HCT116 (cell line): ENCODE data around the gene RCAN3. TPM values are rescaled to one million over a fixed set of nuclear protein-coding genes. Genes with fewer than 3 reads are reported as not detected.

Experiments used
- ATAC-seq: fragments of 200-7000 bp; cut with Tn5 transposase; 2 replicates; pipeline ENCODE4 v1.9.1; 2020; ENCODE audit warnings: mild to moderate bottlenecking, moderate library complexity
- BruUV-seq: library from RNA; stranded (reverse); fragments of 400-500 nt; replicated peaks from 2 replicates; lab custom pipeline; 2021; lab: Mats Ljungman, UMichigan
- CTCF ChIA-PET: fragments of 300-600 bp; sonication (Branson Sonifier 250); formaldehyde crosslinking; loops from one replicate; lab custom pipeline; 2021; ENCODE audit warnings: antibody characterized with exemption; lab: Charles Lee
- POLR2A ChIA-PET: fragments of 300-600, 350-600 bp; sonication (Branson Sonifier 250); formaldehyde crosslinking; loops from one replicate; lab custom pipeline; 2021; ENCODE audit warnings: antibody characterized with exemption; lab: Charles Lee
- RAD21 ChIA-PET, 2 experiments: fragments of 300-600 bp; sonication (Branson Sonifier 250); formaldehyde crosslinking; loops; one replicate each; lab custom pipeline; 2023; ENCODE audit warnings: low total read pairs in 2 of 2; ENCODE audit not compliant: uncharacterized antibody in 2 of 2, unreplicated experiment in 2 of 2, low non-redundant PET in 1 of 2; lab: Charles Lee
- DNase-seq: peaks from one replicate; pipeline ENCODE4 v3.0.0-alpha.2; 2010; ENCODE audit warnings: low read depth, low spot score
- H2AFZ ChIP-seq: fragments of 200-600 bp; shearing (Covaris generic), sonication (generic); 2 replicates; pipeline ENCODE4 v1.6.1; 2017; ENCODE audit warnings: low read depth, mixed run types, mixed read lengths, antibody characterized with exemption, low read length; ENCODE audit not compliant: poor library complexity, severe bottlenecking
- H3K27ac ChIP-seq: 2 replicates; pipeline ENCODE4 v1.5.1; 2012; ENCODE audit warnings: low read depth, low read length
- H3K27me3 ChIP-seq: fragments of 200-600 bp; sonication (generic); 2 replicates; pipeline ENCODE4 v1.6.1; 2016; ENCODE audit warnings: mixed run types, low read length, mixed read lengths; ENCODE audit not compliant: insufficient read depth
- H3K36me3 ChIP-seq, 2 experiments: fragments of 200-500 bp in 1 of 2; fragments of 200-600 bp in 1 of 2; sonication (Bioruptor generic) in 1 of 2; sonication (generic) in 1 of 2; 2 replicates each; pipeline versions ENCODE4 v1.5.1 to v1.6.1; 2014 to 2016; ENCODE audit warnings: low read length in 2 of 2, inconsistent platforms in 1 of 2, mixed read lengths in 1 of 2, mixed run types in 1 of 2; ENCODE audit not compliant: insufficient read depth in 2 of 2, control insufficient read depth in 1 of 2
- H3K4me1 ChIP-seq, 2 experiments: fragments of 200-600 bp in 1 of 2; sonication (generic) in 1 of 2; 2 replicates each; pipeline versions ENCODE4 v1.5.1 to v1.6.1; 2012 to 2017; ENCODE audit warnings: low read length in 2 of 2, inconsistent platforms in 1 of 2, mild to moderate bottlenecking in 1 of 2, mixed read lengths in 1 of 2, mixed run types in 1 of 2, moderate library complexity in 1 of 2; ENCODE audit not compliant: insufficient read depth in 2 of 2, control insufficient read depth in 1 of 2
- H3K4me2 ChIP-seq: fragments of 200-600 bp; sonication (generic); 2 replicates; pipeline ENCODE4 v1.6.1; 2017; ENCODE audit warnings: mixed run types, low read length, mixed read lengths
- H3K4me3 ChIP-seq, 2 experiments: fragments of 200-600 bp in 1 of 2; sonication (generic) in 1 of 2; replicated peaks in 1 of 2; 2 replicates each; pipeline ENCODE4 v1.5.1; 2011 to 2016; ENCODE audit warnings: low read length in 2 of 2, control low read depth in 1 of 2, low read depth in 1 of 2, mild to moderate bottlenecking in 1 of 2, mixed read lengths in 1 of 2, mixed run types in 1 of 2
- H3K79me2 ChIP-seq: fragments of 200-600 bp; sonication (generic); 2 replicates; pipeline ENCODE4 v1.6.1; 2017; ENCODE audit warnings: mild to moderate bottlenecking, mixed run types, low read length, moderate library complexity, mixed read lengths; ENCODE audit not compliant: insufficient read depth
- H3K9ac ChIP-seq: fragments of 200-600 bp; sonication (generic); 2 replicates; pipeline ENCODE4 v1.6.1; 2016; ENCODE audit warnings: low read length, mixed read lengths
- H3K9me2 ChIP-seq: fragments of 200-600 bp; sonication (generic), shearing (Covaris generic); 2 replicates; pipeline ENCODE4 v1.6.1; 2017; ENCODE audit warnings: mixed run types, mild to moderate bottlenecking, moderate library complexity; ENCODE audit not compliant: insufficient read depth
- H3K9me3 ChIP-seq, 2 experiments: fragments of 200-500 bp in 1 of 2; fragments of 200-600 bp in 1 of 2; sonication (Bioruptor generic) in 1 of 2; sonication (generic) in 1 of 2; 2 replicates each; pipeline ENCODE4 v1.6.1; 2014 to 2017; ENCODE audit warnings: low read length in 2 of 2, mixed read lengths in 2 of 2, inconsistent platforms in 1 of 2, low read depth in 1 of 2, mild to moderate bottlenecking in 1 of 2, mixed run types in 1 of 2, moderate library complexity in 1 of 2; ENCODE audit not compliant: control insufficient read depth in 1 of 2, insufficient read depth in 1 of 2
- H4K20me1 ChIP-seq: fragments of 200-600 bp; sonication (generic), shearing (Covaris generic); 2 replicates; pipeline ENCODE4 v1.6.1; 2017; ENCODE audit warnings: mixed run types, mild to moderate bottlenecking, moderate library complexity; ENCODE audit not compliant: insufficient read depth
- CBX3 ChIP-seq: IDR thresholded peaks from 2 replicates; pipeline ENCODE4 v1.6.1; 2012; ENCODE audit warnings: low read depth
- CTCF ChIP-seq, 3 experiments: fragments of 200-600 bp in 1 of 3; sonication (generic) in 1 of 3; IDR thresholded peaks in 2 of 3; conservative IDR thresholded peaks in 1 of 3; 2 replicates each; pipeline ENCODE4 v1.5.1; 2012 to 2017; ENCODE audit warnings: low read depth in 2 of 3, low read length in 2 of 3, antibody characterized with exemption in 1 of 3, borderline replicate concordance in 1 of 3, control low read depth in 1 of 3, mild to moderate bottlenecking in 1 of 3, mixed read lengths in 1 of 3, mixed run types in 1 of 3, moderate library complexity in 1 of 3; ENCODE audit not compliant: insufficient read depth in 1 of 3
- ELF1 ChIP-seq: IDR thresholded peaks from 2 replicates; pipeline ENCODE4 v1.6.1; 2012; ENCODE audit warnings: low read depth, borderline replicate concordance
- EZH2 ChIP-seq: fragments of 200-600 bp; sonication (generic); IDR thresholded peaks from 2 replicates; pipeline ENCODE4 v1.6.1; 2017; ENCODE audit warnings: antibody characterized with exemption, mixed run types
- JUND ChIP-seq: IDR thresholded peaks from 2 replicates; pipeline ENCODE4 v1.6.1; 2012
- MAX ChIP-seq: IDR thresholded peaks from 2 replicates; pipeline ENCODE4 v1.6.1; 2012
- POLR2A ChIP-seq: IDR thresholded peaks from 2 replicates; pipeline ENCODE4 v1.7.0; 2011; ENCODE audit warnings: borderline replicate concordance; ENCODE audit not compliant: insufficient read depth, insufficient read length; ENCODE audit errors: extremely low read depth
- REST ChIP-seq: IDR thresholded peaks from 2 replicates; pipeline ENCODE4 v1.6.1; 2012; ENCODE audit warnings: low read depth
- SIN3A ChIP-seq: IDR thresholded peaks from 2 replicates; pipeline ENCODE4 v1.6.1; 2012; ENCODE audit warnings: low read depth
- SRF ChIP-seq: IDR thresholded peaks from 2 replicates; pipeline ENCODE4 v1.6.1; 2012; ENCODE audit warnings: low read depth
- YY1 ChIP-seq: IDR thresholded peaks from 2 replicates; pipeline ENCODE4 v1.6.1; 2011; ENCODE audit warnings: low read length, low read depth, moderate library complexity, mild to moderate bottlenecking; ENCODE audit not compliant: insufficient replicate concordance; ENCODE audit errors: extremely low read depth
- ZBTB33 ChIP-seq: IDR thresholded peaks from 2 replicates; pipeline ENCODE4 v1.6.1; 2011; ENCODE audit warnings: mild to moderate bottlenecking, low read length, moderate library complexity; ENCODE audit not compliant: insufficient replicate concordance; ENCODE audit errors: extremely low read depth
- ZFX ChIP-seq: fragments of 450-650 bp; IDR thresholded peaks from 2 replicates; pipeline ENCODE4 v1.6.1; 2017
- ZNF274 ChIP-seq: fragments of 200-500 bp; sonication (Bioruptor generic); IDR thresholded peaks from 2 replicates; pipeline ENCODE4 v1.6.1; 2014; ENCODE audit warnings: mild to moderate bottlenecking, low read depth, low read length, inconsistent platforms
- intact Hi-C: fragments of 100-400 bp; cut with micrococcal nuclease; formaldehyde crosslinking; loops from 2 replicates; pipeline ENCODE4 v1.10.0; 2022
- total RNA-seq: library from RNA; stranded (reverse); gene quantifications from one replicate; pipeline ENCODE4 v1.2.1, GENCODE V29; 2021; ENCODE audit not compliant: unreplicated experiment

RCAN3 gene
- total RNA-seq, 1 experiment from 2014 or later = 13.3 TPM

- Histone ChIP-seq H3K27ac (no peak overlapping the region), H3K9ac (no peak overlapping the region), H2AFZ (peak overlapping the region; percentile 52), H3K79me2 (no peaks in the 10 kb centered on the region), H3K9me2 (no peaks in the 10 kb centered on the region), H3K4me1 (peaks cover 0 to 4% of the 10 kb centered on the region in 2 experiments; a peak in 1 of 4 replicates), H3K36me3 (no peaks in the 10 kb centered on the region), H3K9me3 (no peaks in the 10 kb centered on the region), H3K4me2 (no peak overlapping the region), H3K4me3 (no peak overlapping the region), H3K27me3 (no peaks in the 10 kb centered on the region), H4K20me1 (no peaks in the 10 kb centered on the region)
- no peak for ATAC-seq
- RAD21 ChIA-PET = no interaction called here
- intact Hi-C loops = no loop called here
- no peak for TF ChIP-seq CTCF (IDR thresholded peaks at IDR 0.05 in 2 of 3, conservative IDR thresholded peaks at IDR 0.05 in 1 of 3; ENCODE audit: borderline replicate concordance in 1 of 3, insufficient read depth in 1 of 3, low read depth in 2 of 3, low read length in 2 of 3)
- no peak for TF ChIP-seq SIN3A
- TF ChIP-seq ZBTB33 = no peak
- no peak for TF ChIP-seq ELF1
- no peak for TF ChIP-seq YY1
- TF ChIP-seq ZFX = no peak
- TF ChIP-seq JUND = no peak
- TF ChIP-seq EZH2 = no peak
- TF ChIP-seq REST = no peak
- no peak for TF ChIP-seq MAX
- TF ChIP-seq SRF = no peak
- no peak for TF ChIP-seq POLR2A
- TF ChIP-seq ZNF274 = no peak
- TF ChIP-seq CBX3 = no peak
- CTCF ChIA-PET = interaction anchor here (1.2 kb wide), 1 partner anchor 10 kb away, joined by 4 read pairs; no protein-coding TSS in a partner anchor
- DNase-seq = no peak
- POLR2A ChIA-PET = interaction anchor here (0.7 kb wide), 1 partner anchor 755 kb away, joined by 4 read pairs; no protein-coding TSS in a partner anchor
- no TSS peak for BruUV-seq
Measured at GRCh38 chr1:24481843-24482610, 20.6 kb upstream of the RCAN3 start.
